Activated effector memory CD4-positive, alpha-beta T cell treated with Interleukin-2 at 50 U/mL for 16 hours (primary cell): ENCODE results near the gene GRK5.

ENCODE experiments used
- DNase-seq: peaks from one replicate; pipeline ENCODE4 v3.0.0-alpha.2; 2020

The GRK5 gene

GRCh38 chr10:119393421-119393820 lies 186.1 kb downstream of the GRK5 start:
- no peak for DNase-seq

DNA sequence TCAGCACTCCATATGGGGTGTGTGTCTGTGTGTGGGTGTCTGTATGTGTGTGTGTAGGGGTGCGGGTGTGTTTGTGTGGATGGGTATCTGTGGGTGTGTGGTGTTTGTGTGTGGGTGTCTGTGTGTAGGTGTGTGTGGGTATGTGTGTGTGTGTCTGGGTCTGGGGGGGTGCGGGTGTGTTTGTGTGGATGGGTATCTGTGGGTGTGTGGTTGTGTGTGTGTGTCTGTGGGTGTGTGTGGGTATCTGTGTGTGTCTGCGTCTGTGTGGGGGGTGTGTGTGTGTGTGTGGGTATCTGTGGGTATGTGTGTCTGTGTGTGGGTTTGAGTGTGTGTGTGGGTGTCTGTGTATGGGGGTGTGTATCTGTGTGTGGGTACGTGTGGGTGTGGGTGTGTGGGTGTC lies 186.5 kb downstream of the GRK5 start:
- DNase-seq = no peak

DNA sequence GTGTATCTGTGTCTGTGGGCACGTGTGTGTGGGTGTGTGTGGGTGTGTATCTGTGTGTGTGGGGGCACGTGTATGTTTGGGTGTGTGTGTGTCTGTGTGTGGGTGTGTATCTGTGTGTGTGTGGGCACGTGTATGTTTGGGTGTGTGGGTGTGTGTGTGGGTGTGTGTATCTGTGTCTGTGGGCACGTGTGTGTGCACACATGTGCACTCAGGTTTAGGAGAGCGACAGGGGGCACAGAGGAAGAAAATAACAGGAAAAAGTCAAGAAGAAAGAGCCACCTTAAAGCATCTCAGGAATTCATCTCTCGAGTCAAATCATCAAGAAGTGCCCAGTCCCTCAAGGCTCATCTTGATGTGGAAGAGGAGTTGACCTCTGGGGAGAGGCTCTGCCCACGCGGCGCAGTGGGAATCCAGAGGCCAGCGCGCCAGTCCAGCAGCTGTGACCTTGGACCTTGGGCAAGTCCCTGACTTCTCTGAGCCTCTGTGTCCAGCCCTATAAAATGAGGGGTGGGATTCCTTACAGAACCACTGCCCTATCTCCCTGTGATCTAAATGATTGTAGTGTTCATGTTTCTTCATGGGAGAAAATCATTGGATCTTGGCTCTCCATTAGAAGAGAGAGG lies 187.4 kb downstream of the GRK5 start:
- DNase-seq = no peak

GRCh38 chr10:119395280-119396007 lies 188.1 kb downstream of the GRK5 start:
- no peak for DNase-seq

- DNase-seq = no peak
Observed at GRCh38 chr10:119396008-119396708, 188.8 kb downstream of the GRK5 start.

DNA sequence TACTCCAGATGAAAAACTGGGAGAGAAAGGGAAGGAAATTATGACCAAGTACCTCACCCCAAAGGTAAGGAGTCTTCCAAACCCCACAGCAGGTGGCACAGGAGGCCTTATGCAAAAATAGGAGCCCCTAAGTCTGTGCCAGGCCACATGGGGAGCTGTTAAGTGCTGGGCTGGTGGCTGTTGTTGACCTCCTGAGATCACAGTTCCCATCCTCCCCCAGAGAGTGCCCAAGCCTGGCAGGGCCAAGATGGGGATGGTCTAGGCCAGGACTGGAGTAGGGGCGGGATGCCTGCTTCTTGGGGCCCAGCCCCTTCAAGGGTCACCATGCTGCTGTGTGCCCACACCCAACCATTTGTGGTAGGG lies 189.3 kb downstream of the GRK5 start:
- DNase-seq = no peak

GRCh38 chr10:119397416-119397815 lies 190.0 kb downstream of the GRK5 start:
- no peak for DNase-seq

GRCh38 chr10:119398996-119399395 lies 191.6 kb downstream of the GRK5 start:
- no peak for DNase-seq

DNA sequence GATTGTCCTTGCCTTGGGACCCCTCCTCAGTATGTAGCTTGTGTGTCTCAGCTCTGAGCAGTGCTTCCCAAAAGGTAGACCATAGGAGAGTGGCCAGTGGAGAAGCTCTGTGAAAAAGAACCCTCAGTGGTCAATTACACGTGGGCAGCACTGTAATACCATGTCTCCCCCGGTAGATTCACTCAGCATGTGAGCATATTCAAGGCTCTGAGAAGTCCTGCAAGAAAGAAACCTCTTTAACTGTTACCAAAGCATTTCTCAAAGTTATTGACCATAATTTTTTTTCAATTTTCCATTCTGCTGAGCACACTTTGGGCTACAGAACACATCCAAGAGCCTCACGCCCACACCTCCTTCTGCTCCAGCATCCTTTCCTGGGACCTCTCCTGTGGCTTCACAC lies 192.1 kb downstream of the GRK5 start:
- DNase-seq = no peak

DNA sequence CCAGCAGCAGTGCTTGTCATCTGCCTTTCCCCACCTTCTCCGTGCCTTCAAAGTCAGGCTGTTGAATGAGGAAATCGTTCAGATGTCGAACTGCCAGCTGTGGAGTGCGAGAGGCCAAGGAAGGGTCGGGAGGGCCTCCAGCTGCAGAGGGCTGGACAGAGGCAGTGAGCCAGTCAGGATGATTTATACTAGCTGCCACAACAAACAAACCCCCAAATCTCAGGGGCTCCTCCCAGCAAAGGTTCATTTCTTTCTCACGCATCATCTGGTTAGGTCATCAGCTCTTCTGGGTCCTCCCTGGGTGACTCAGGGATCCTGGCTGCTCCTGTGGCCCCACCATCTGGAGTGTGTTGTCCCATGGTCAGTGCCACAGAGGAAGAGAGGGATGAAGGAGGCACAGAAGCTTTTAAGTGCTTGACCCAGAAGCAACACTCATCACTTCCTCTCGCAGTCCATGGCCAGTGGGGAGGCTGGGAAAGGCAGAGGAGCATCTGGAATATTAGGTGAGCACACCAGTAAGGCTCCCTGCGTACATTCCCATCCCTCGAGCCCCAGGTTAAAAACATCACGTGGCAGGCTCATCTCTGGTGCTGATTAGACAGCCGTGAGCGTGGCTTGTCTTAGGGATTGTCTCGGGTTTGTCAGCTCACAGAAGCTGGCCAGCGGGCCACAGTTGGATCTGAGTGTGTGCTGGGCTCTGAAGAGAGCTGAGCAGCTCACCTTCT lies 194.5 kb downstream of the GRK5 start:
- DNase-seq = no peak

DNA sequence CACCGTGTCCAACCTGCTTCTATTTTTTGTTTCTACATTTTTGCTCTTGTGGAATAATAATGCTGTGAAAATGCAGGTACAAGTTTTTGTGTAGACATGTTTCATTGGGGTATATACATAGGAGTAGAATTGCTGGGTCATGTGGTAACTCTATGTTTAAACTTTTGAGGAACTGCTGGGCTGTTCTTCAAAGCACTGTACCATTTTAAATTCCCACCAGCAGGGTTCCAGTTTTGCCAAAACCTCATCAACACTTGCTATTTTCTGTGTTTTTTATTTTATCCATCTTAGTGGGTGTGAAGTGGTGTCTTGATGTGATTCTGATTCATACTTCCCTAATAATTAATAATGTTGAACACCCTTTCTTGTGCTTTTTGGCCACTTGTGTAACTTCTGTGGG lies 196.6 kb downstream of the GRK5 start:
- no peak for DNase-seq

DNA sequence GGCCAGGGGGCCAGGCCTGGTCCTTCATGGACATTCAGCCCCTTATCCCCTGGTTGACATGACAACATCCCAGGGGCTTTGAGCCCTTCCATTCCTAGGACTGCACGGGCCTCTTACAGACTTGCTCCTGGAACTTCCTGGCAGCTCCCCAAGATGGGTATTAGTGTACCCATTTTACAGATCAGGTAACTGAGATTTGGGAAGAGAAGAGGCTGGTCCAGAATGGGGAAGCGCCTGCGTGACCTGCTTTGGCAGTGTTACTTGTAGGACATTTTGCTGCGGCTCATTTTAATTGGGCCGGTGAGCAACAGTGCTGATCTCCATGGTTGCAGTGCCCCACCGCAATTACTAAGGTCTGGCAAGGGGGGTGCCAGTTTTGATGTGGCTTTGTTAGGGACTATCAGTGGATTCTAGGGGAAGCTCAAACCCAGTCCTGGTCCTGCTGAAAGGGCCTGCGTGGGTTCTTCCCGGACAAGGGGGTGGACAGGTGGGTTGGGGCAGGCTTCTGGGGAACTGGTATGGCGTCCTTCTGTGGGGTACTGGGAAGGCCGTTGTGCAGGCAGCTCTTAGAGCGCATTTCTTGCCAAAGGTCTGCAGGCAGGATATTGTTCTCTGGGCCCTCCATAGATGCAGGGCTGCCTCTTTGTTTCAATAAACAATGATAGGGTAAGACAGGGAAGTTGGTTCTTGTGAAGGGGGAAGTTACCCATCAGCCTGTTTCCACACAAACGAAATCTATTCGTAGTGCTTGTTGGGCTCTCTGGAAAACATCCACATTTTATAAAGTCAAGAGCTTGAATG lies 197.5 kb downstream of the GRK5 start:
- no peak for DNase-seq

GRCh38 chr10:119405520-119405807 lies 198.1 kb downstream of the GRK5 start:
- no peak for DNase-seq

DNA sequence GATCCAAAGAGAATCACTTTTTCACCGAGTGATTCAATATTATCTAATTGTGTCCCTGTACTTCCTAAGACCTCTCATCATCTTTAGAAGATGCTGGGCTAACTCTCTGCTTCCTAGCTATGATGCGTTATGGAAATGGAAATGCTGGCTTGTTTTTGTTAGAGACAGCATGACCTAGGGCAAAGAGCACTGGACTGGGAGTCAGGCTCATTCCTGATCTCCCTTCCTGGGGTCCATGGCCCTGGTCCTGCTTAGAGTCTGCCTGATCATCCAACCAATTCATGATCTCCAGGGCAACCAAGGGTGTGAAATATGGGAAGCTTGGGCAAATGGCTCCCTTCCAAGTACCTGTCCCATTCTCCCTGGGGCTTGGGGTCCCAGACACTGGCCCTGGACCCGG lies 198.8 kb downstream of the GRK5 start:
- DNase-seq = no peak

DNA sequence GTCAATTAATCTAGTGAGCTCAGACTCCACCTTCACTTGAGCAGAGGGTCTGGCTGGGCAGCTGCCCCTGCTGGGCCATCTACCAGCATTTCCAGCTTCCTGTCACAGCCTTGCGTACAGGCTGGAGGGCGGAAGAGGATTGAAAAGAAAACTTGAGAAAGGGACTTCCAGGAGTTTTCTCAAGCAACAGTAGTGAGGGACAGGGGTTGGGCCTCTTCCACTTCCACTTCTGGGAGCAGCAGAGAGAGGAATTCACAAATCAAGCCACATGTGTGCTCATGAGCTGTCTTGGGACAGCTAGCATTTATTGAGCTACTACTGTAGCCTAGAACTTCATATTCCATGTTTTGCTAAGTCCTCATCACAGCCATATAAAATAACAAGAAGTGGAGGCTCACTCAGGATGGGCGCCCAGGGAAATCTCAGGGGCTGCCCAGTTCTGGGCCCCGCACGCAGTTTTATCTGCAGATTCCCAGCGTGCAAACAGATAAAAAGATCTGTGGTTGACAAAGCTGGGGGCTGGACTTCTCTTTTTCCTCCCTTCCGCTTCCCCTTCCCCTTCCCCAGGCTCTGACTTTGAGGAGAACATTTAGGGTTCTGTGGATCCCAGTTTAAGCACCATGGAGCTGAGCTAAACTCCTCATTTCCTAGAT lies 199.4 kb downstream of the GRK5 start:
- DNase-seq = no peak

- DNase-seq = no peak
Observed at GRCh38 chr10:119407254-119407777, 199.9 kb downstream of the GRK5 start.

- DNase-seq = no peak
Observed at GRCh38 chr10:119408072-119408471, 200.7 kb downstream of the GRK5 start.

- DNase-seq = no peak
Observed at GRCh38 chr10:119408969-119409371, 201.6 kb downstream of the GRK5 start.

DNA sequence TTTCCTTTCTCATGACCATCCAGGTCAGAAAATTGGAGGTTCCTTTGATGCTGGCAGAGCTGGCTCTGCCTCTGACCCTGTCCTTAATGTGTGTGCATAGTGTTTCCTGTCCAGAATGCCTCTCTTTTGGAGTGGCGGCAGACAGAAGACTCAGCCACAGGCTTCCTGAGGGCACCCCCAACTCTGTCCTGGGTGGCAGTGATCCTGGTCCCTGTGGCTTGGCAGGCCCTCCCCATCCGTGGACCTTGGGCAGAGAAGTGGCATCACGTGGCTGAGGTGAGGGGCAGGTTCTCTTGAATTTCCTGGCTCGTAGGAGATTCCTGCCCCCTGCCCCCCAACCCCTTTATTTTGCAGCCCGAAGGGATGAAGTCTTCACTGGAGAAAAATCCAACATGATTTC lies 202.0 kb downstream of the GRK5 start:
- DNase-seq = no peak

- DNase-seq = no peak
Observed at GRCh38 chr10:119409906-119410305, 202.5 kb downstream of the GRK5 start.

- DNase-seq = no peak
Observed at GRCh38 chr10:119410361-119411116, 203.2 kb downstream of the GRK5 start.
